Measurements from ENCODE around the gene YIPF5.

DNA sequence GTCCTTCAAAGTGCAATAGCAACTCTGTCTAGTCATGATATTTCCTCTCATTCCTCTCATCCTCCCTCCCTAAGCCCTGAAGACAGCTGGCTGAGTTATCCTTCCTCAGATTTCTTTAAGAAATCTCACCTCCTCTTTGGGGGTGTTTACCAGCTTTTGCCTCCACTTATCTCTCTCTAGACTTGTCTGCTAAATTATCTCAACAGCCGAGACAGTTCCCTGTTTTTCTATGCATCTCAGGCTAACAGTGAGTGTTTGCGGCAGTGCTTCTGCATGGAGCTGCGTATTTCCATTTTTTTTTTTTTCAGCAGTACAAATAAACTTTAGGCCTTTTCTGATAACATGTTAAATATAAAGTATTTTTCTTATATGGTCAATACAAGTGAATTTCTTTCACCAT lies 21.1 kb upstream of the YIPF5 start:
- TF ChIP-seq, protein P1, sequence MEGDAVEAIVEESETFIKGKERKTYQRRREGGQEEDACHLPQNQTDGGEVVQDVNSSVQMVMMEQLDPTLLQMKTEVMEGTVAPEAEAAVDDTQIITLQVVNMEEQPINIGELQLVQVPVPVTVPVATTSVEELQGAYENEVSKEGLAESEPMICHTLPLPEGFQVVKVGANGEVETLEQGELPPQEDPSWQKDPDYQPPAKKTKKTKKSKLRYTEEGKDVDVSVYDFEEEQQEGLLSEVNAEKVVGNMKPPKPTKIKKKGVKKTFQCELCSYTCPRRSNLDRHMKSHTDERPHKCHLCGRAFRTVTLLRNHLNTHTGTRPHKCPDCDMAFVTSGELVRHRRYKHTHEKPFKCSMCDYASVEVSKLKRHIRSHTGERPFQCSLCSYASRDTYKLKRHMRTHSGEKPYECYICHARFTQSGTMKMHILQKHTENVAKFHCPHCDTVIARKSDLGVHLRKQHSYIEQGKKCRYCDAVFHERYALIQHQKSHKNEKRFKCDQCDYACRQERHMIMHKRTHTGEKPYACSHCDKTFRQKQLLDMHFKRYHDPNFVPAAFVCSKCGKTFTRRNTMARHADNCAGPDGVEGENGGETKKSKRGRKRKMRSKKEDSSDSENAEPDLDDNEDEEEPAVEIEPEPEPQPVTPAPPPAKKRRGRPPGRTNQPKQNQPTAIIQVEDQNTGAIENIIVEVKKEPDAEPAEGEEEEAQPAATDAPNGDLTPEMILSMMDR (IDR thresholded peaks at IDR 0.05; ENCODE audit: low read length), result no peak
- no peak for TF ChIP-seq EZH2phosphoT487 (IDR thresholded peaks at IDR 0.05; ENCODE audit: low read length)
